Muscle layer of colon (tissue), 2 donors: Measurements from ENCODE around the gene COA8.

Source experiments
- H3K27ac ChIP-seq: one replicate; pipeline ENCODE4 v1.7.0; 2013; ENCODE audit warnings: low read depth, mild to moderate bottlenecking, low read length, moderate library complexity
- H3K27me3 ChIP-seq, 2 donors: one replicate each; pipeline ENCODE4 v1.7.0; 2013; ENCODE audit warnings: low read length in 2 of 2, mild to moderate bottlenecking in 2 of 2; ENCODE audit not compliant: insufficient read depth in 2 of 2, control insufficient read depth in 1 of 2
- H3K36me3 ChIP-seq: one replicate; pipeline ENCODE4 v1.7.0; 2013; ENCODE audit warnings: mild to moderate bottlenecking, low read length; ENCODE audit not compliant: insufficient read depth
- H3K4me1 ChIP-seq: one replicate; pipeline ENCODE4 v1.7.0; 2013; ENCODE audit warnings: mild to moderate bottlenecking, low read length; ENCODE audit not compliant: insufficient read depth
- H3K4me3 ChIP-seq, 2 donors: one replicate each; pipeline ENCODE4 v1.7.0; 2013; ENCODE audit warnings: low read length in 2 of 2, low read depth in 1 of 2, mild to moderate bottlenecking in 1 of 2, moderate library complexity in 1 of 2
- H3K9ac ChIP-seq: one replicate; pipeline ENCODE4 v1.7.0; 2013; ENCODE audit warnings: low read length
- H3K9me3 ChIP-seq: one replicate; pipeline ENCODE4 v1.7.0; 2013; ENCODE audit warnings: mild to moderate bottlenecking, low read length
- donor health status: abdominal sarcoma.
- donor health status: Adenocarcinoma of cecum.

Gene COA8

DNA sequence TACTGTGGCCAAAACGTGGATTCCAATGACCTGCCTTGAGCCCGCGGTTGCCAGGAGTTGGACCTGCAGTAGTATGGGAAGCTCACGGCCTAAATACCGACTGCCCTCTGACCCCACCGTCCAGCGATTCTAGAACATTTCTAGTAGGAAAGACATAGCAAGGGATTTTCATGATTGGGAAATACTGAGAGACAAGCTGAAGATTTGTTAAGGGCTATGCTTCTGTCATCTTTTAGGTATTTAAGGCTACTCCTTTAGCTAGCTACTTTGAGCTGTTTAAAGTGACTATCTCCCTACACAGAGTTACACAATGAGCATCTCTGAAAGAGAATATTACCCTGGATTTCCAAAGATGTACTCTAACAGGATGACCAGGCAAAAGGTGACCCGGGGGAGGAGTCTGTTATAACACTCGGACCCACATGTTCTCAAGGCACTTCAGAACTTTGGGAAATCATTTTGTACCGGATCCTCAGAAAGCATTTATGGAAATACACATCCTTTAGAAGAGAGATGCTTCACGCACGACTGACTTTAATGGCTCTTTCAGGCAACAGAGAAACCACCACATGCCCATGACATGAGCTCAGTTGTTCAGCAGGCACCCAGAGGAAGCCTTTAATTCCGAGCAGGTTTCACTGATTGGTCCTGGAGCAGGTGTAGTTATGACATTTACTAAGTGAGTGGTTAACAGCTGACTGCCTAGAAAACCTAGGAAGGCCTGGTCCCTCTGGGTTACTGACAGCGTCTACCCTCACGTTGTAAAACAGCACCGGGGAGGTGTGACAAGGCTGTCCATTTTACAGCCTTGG, 4.5 kb upstream of the COA8 start:
- peaks cover 52% of the 10 kb centered on the region for H3K4me1 ChIP-seq
- no peaks in the 10 kb centered on the region for H3K27me3 ChIP-seq
- no peaks in the 10 kb centered on the region for H3K9me3 ChIP-seq
- H3K4me3 ChIP-seq: no peak overlapping the region
- no peak overlapping the region for H3K9ac ChIP-seq
- peaks cover 22% of the 10 kb centered on the region for H3K36me3 ChIP-seq
- peak overlapping the region; percentile 12 for H3K27ac ChIP-seq

DNA sequence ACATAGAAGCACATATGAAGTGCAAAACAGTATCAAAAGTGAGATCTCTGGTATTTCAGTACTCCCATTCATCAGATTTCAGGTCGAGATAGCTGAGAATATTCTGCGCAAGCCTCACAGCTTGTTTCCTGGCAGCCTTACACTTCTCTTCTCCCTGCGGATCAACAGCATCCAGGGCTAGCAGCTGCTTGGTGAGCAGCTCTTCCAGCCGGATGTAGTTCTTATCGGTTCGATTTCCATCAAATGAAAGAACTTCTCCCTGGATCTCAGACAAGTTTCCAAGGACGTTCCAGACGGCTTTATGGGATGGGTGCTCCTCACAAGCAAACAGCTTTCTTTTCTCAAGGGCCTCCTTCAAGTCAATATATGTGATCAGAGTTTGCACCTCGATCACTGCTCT, 3.0 kb upstream of the COA8 start:
- Histone ChIP-seq H3K27ac (no peak overlapping the region), H3K36me3 (peaks cover 22% of the 10 kb centered on the region), H3K4me1 (peaks cover 62% of the 10 kb centered on the region), H3K27me3 (no peaks in the 10 kb centered on the region), H3K9ac (no peak overlapping the region), H3K9me3 (no peaks in the 10 kb centered on the region), H3K4me3 (no peak overlapping the region)

DNA sequence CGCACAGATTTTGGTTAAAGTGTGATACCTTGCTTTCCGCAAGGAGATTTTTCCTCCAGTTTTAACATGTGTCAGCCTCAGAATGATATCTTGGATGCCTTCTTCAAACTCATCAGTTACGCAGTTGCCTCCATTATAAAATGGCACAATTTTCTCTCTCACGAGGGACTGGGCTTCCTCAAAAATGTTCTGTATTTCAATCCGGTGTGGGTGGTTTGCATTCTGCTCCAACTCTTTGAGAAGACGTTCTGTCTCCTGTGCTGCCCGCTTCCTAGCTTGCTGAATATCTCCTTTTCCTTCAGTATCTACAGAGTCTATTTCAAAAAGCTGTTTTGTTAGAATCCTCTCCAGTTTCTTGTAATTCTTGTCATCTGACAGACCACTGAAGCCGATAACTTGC, 2.1 kb upstream of the COA8 start:
- no peaks in the 10 kb centered on the region for H3K9me3 ChIP-seq
- H3K4me3 ChIP-seq: peak overlapping the region in 1 of 2 donors; percentile 64
- H3K9ac ChIP-seq: peak overlapping the region; percentile 88
- no peaks in the 10 kb centered on the region for H3K27me3 ChIP-seq
- no peak overlapping the region for H3K27ac ChIP-seq
- H3K4me1 ChIP-seq: peaks cover 62% of the 10 kb centered on the region
- peaks cover 22% of the 10 kb centered on the region for H3K36me3 ChIP-seq

DNA sequence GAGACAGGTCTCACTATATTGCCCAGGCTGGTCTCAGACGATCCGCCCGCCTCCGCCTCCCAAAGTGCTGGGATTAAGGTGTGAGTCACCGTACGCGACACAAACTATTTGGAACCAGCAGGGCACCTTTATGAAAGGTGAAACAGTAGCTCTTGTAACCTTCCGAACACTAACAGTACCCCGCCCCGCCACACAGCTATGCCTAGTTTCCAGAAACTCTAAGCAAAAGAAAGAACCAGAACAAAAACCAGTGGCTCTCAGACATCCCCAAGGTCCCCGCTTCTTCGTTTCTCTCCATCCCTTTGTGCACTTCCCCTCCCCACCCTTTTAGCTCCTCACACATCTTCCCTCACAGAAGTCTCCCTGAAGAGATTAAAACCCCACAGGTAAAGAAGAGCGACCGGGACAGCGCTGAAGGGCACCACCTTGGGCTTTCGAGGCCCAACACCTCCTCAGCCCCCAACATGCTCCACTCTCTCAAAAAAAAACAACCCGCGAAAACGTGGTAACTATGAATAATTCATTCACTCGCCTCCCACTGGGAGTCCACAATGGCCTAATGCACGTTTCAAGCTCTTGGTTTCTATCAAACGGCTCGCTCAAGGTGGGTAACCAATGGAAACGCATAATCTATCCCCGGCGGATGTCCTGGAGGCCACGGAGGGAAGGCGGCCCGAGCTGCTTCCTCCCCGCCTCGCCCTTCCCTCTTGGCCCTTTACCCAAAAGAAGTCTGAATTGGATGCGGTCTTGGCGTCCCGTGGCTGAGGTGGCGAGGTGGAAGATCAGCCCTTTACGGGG, 1.2 kb upstream of the COA8 start:
- H3K9me3 ChIP-seq: no peaks in the 10 kb centered on the region
- peaks cover 60% of the 10 kb centered on the region for H3K4me1 ChIP-seq
- H3K36me3 ChIP-seq: peaks cover 22% of the 10 kb centered on the region

DNA sequence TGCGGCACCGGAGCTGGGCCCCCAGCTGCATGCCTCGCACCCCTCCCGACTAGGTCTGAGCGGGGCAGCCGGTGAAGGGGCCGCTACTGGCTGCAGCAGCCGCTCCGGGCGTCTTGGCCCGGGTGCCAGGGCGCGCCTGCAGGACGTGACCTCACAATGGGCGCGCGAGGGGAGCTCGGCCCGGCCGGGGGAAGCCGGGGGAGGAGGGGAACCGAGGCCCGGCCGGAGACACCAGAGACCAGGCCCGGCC, 656 bp upstream of the COA8 start:
- Histone ChIP-seq H3K27ac (peak overlapping the region; percentile 79), H3K36me3 (peaks cover 22% of the 10 kb centered on the region), H3K4me3 (peak overlapping the region; percentile 64 to 98), H3K27me3 (no peaks in the 10 kb centered on the region), H3K9ac (peak overlapping the region; percentile 88), H3K4me1 (peaks cover 55% of the 10 kb centered on the region), H3K9me3 (no peaks in the 10 kb centered on the region)

More for the DNA sequence above, 1.2 kb upstream of the COA8 start:
- peak overlapping the region; percentile 79 for H3K27ac ChIP-seq
- no peaks in the 10 kb centered on the region for H3K27me3 ChIP-seq
- H3K9ac ChIP-seq: peak overlapping the region; percentile 88
- peak overlapping the region; percentile 64 to 98 for H3K4me3 ChIP-seq

DNA sequence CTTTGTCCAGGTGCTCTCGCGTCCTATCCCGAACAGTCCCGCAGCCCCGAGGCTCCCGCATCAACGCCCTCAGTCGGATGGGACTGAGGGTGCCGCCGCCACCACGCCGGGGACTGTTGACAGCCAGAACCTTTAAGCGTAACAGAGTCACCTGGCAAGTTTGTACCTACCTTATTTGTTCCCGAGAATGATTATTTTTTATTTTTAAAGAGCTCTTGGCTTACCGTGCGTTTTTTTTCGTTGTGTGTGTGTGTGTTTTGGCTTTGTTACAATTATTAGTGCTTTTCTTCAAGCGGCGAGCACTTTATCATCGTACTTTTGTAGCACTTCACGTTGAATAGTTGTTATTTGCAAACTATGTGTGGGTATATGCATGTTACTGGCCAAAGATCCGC, 463 bp downstream of the COA8 start:
- Histone ChIP-seq H3K36me3 (peaks cover 19% of the 10 kb centered on the region), H3K27me3 (no peaks in the 10 kb centered on the region), H3K4me1 (peaks cover 47% of the 10 kb centered on the region), H3K4me3 (peak overlapping the region; percentile 64 to 98), H3K27ac (peak overlapping the region; percentile 79), H3K9me3 (no peaks in the 10 kb centered on the region), H3K9ac (peak overlapping the region; percentile 46)

DNA sequence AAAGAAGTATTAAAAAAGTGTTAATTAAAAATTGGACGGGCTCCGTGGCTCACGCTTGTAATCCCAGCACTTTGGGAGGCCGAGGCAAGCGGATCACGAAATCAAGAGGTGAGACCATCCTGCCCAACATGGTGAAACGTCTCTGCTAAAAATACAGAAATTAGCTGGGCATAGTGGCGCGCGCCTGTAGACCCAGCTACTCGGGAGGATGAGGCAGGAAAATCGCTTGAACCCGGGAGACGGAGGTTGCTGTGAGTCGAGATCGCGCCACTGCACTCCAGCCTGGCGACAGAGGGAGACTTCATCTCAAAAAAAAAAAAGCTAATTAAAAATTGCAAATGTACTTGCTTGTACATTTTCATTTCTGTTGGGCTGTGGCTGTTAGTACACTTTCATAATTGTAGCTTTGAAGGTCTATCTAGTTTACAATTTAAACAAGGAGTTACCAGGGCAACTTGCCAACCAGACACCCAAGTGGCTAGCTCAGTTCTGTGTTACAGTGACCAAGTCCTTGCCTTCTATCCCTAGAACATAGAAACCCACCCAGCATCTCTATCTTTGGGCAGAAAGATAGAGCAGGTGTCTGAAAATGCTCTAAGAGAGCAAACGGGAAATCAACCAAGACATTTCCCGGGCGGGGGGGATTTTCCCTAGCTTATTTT, 1.2 kb downstream of the COA8 start:
- Histone ChIP-seq H3K36me3 (peaks cover 12% of the 10 kb centered on the region), H3K4me1 (peaks cover 39% of the 10 kb centered on the region), H3K9me3 (no peaks in the 10 kb centered on the region), H3K9ac (peak overlapping the region; percentile 46), H3K27me3 (no peaks in the 10 kb centered on the region), H3K27ac (no peak overlapping the region), H3K4me3 (peak overlapping the region; percentile 64 to 98)

DNA sequence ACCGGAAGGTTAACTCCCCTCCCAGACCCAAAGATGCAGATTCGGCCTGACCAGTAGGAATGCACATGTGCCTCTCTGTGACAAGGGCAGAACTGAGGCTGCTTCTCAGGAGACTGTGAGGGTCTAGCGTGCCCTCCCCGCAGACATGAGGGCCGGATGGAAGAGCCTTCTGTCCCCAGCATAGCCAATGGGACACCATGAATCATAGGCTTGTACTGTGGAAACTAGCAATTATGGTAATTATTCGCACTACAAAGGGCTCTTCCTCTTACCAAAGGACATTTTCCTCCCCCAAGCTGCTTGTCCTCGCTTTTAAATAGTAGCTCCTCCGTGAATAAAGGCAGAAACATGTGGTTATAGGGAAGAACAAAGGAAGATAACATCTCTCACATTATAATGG, 6.2 kb downstream of the COA8 start:
- peaks cover 7% of the 10 kb centered on the region for H3K4me1 ChIP-seq
- no peak overlapping the region for H3K27ac ChIP-seq
- no peaks in the 10 kb centered on the region for H3K27me3 ChIP-seq
- H3K9ac ChIP-seq: no peak overlapping the region
- peaks cover 10% of the 10 kb centered on the region for H3K36me3 ChIP-seq
- no peaks in the 10 kb centered on the region for H3K9me3 ChIP-seq
- H3K4me3 ChIP-seq: no peak overlapping the region

DNA sequence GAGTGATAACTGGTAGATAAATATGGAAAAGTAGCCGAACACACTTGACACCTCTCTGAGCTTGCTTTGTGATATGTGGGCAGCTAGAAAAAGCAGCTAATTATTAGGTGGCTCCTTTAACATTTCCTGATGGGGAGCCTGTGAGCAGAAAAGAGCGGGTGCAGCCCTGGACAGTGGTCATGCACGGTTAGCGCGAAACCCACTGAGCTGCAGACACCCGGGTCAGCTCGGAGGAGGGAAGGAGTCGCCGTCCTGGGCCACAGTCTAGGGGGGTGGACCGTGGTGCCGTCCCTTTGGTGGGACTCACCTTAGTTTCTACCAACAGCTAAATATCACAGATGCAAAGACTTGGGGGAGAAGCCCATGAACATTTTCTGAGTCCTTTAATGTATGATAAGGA, 6.6 kb downstream of the COA8 start:
- peaks cover 15% of the 10 kb centered on the region for H3K36me3 ChIP-seq
- H3K4me1 ChIP-seq: peaks cover 3% of the 10 kb centered on the region

DNA sequence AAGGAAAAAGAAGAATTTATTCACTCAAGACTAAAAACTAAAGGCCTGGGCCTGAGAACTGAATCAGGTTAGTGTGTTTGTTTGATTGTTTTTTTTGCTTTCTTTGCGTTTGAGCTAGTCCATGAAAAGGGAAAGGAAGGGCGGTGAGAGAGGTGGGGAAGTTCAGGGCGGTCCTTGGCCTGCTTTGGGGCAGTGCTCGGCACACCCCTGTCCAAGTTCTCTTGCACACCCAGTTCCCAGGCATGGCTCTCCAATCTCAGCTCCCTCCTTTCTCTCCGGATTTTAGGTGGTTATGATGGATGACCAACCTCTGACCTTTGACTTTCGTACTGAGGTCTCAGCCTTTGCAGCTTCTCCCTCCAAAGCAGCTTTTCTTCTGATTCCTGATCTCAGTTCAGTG, 11.3 kb downstream of the COA8 start:
- H3K36me3 ChIP-seq: peaks cover 22% of the 10 kb centered on the region
- no peaks in the 10 kb centered on the region for H3K27me3 ChIP-seq
- H3K27ac ChIP-seq: no peak overlapping the region
- peaks cover 23% of the 10 kb centered on the region for H3K4me1 ChIP-seq
- no peak overlapping the region for H3K4me3 ChIP-seq
- H3K9ac ChIP-seq: no peak overlapping the region
- no peaks in the 10 kb centered on the region for H3K9me3 ChIP-seq

More for the DNA sequence above, 6.6 kb downstream of the COA8 start:
- H3K27me3 ChIP-seq: no peaks in the 10 kb centered on the region
- no peak overlapping the region for H3K9ac ChIP-seq
- no peaks in the 10 kb centered on the region for H3K9me3 ChIP-seq
- H3K27ac ChIP-seq: no peak overlapping the region
- no peak overlapping the region for H3K4me3 ChIP-seq

DNA sequence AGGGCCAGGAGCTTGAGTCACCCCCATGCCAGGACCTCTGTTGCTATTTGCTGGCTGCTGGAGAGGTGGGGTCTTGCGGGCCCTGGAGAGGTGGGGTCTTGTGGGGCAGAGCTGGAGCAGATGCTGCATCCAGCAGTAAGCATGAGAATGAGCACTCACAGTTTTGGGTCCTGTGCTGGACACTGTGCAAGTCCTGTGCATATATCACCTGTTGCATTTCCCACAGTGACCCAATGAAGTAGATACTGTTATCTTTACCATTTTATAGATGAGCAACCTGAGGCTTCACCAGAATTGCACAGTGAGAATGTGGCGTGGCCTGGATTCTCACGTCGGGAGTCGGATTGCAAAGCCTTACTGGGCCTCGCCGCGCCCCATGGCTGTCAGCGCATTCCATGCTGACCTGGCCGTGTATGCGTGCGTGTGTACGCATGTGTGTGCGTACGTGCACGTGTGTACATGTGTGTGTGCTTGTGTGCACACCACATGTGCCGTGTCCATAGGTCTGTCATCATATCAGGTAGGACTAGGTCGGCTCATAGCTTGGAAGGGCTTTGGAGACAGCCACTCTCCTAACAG, 12.0 kb downstream of the COA8 start:
- Histone ChIP-seq H3K27me3 (no peaks in the 10 kb centered on the region), H3K36me3 (peaks cover 22% of the 10 kb centered on the region), H3K9ac (no peak overlapping the region), H3K4me1 (peaks cover 23% of the 10 kb centered on the region), H3K4me3 (no peak overlapping the region), H3K27ac (no peak overlapping the region), H3K9me3 (no peaks in the 10 kb centered on the region)
